LNCAP (cell line): Measurements from ENCODE around the gene CYP4F22.

Experiments
- TF ChIP-seq, protein P1 (sequence below): fragments of 450-650 bp; IDR thresholded peaks from 2 replicates; pipeline ENCODE4 v1.5.1; 2017; ENCODE audit warnings: mild to moderate bottlenecking

Gene CYP4F22

DNA sequence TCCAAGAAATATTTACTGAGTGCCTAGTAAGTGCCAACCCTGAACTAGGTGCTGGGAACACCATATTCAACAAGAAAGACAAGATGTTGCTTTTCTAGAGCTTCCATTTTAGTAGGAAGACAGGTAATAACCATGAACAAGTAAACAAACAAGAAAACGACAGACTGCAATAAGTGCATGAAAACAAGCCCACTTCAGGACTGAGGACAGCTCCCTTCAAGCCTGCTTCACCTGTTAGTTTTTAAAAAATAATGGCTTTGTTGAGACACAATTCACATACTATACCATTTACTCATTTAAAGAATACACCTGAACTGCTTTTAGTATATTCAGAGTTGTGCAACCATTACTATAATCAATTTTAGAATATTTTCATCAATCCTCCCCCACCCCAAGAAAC, 30.4 kb downstream of the CYP4F22 start:
- TF ChIP-seq, protein P1, sequence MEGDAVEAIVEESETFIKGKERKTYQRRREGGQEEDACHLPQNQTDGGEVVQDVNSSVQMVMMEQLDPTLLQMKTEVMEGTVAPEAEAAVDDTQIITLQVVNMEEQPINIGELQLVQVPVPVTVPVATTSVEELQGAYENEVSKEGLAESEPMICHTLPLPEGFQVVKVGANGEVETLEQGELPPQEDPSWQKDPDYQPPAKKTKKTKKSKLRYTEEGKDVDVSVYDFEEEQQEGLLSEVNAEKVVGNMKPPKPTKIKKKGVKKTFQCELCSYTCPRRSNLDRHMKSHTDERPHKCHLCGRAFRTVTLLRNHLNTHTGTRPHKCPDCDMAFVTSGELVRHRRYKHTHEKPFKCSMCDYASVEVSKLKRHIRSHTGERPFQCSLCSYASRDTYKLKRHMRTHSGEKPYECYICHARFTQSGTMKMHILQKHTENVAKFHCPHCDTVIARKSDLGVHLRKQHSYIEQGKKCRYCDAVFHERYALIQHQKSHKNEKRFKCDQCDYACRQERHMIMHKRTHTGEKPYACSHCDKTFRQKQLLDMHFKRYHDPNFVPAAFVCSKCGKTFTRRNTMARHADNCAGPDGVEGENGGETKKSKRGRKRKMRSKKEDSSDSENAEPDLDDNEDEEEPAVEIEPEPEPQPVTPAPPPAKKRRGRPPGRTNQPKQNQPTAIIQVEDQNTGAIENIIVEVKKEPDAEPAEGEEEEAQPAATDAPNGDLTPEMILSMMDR: no peak

DNA sequence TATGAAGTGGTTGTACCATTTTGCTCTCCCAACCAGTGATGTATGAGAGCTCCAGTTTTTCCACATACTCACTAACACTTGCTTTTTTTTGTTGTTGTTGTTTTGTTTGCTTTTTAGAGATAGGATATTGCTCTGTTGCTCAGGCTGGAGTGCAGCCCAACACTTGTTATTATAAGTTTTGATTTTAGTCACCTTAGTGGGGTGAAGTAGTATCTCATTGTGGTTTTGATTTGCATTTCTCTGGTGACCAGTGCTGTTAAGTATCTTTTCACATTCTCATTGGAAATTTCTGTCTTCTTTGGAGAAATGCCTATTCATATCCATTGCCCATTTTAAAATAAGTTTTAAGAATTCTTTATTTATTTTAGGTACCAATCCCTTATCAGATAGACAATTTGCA, 31.3 kb downstream of the CYP4F22 start:
- TF ChIP-seq, protein P1: no peak

DNA sequence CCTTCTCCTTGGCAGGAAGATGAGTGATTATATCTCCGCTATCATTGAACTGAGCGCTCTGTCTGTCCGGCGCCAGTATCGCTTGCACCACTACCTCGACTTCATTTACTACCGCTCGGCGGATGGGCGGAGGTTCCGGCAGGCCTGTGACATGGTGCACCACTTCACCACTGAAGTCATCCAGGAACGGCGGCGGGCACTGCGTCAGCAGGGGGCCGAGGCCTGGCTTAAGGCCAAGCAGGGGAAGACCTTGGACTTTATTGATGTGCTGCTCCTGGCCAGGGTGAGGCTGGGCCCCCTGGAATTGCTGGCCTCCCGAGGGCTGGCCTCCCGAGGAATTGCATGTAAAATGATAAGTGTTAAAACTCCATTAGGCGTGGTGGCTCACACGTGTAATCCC, 32.1 kb downstream of the CYP4F22 start:
- TF ChIP-seq, protein P1: no peak

DNA sequence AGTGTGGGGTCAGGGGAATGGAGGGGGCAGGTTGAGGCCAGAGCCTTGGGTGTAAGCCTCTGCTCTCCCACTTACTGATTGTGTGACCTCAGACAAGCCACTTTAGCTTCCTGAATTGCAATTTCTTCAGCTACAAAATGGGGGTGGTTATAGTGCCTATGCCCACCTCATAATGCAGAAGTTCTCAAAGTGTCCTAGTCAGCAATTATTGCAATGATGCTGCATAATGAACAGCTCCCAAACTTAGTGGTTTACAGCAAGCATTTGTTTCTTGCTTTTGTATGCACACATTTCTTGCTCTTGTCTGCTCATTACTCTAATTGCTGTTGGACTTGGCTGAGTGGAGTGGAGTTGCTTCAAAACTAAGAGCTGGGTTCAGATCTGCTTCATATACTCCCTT, 36.0 kb downstream of the CYP4F22 start:
- TF ChIP-seq, protein P1: no peak

DNA sequence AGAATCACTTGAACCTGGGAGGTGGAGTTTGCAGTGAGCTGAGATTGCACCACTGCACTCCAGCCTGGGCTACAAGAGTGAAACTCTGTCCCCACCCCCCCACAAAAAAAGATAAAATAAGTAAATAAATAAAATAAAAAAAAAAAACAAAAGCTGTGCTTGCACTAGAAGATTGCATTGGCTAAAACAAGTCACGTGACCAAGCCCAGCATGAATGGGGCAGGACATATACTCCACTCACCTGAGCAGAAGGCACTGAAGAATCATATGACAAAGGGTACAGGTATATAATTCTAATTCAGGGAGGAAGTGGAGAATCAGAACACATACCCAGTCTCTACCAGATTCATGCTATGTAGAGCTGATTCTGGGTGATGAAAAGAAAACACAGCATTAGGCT, 36.6 kb downstream of the CYP4F22 start:
- TF ChIP-seq, protein P1: no peak

DNA sequence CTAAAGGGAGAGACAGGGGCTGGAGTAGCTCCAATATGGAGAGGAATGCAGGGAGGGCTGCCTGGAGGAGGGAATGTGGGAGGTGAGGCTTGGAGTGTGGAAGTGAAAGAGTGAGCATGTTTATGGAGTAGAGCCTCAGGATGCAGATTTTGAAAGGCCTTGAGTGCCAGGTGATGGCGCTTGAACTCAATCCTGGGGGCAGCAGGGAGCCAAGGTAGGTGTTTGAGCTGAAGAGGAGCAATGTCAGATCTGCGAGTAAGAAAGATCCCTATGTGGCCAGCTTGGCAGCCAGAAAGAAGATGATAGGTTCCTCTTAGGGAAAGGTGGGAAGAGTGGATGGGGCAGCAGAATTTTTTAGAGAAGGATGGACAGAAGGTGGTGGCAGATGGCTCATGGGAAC, 40.3 kb downstream of the CYP4F22 start:
- TF ChIP-seq, protein P1: no peak

DNA sequence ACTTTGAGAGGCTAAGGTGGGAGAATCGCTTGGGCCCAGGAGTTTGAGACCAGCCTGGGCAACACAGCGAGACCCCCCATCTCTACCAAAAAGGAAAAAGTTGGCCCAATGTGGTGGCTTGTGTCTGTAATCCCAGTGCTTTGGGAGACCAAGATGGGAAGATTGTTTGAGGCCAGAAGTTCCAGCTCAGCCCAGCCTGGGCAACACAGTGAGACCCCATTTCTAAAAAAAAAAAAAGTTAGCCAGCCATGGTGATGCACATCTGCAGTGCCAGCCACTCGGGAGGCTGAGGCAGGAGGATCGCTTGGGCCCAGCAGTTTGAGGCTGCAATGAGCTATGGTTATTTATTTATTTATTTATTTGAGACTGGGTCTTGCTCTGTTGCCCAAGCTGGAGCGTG, 41.3 kb downstream of the CYP4F22 start:
- TF ChIP-seq, protein P1: no peak

DNA sequence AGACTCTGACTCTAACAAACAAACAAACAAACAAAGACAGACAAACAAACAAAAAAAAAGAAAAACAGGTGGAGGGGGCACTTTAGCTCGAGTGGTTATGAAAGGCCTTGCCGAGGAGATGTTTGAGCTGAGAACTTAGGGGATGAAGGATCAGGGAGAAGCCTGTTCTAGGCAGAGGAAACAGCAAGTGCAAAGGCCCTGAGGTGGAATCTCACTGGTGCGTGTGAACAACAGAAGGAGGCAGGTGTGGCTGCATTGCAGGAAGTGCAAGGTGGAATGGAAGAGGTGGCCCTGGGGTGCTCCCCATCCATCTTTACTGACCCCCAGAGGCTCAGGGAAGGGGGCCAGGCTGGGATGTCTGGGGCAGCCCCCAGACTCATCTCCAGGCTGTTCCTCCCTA, 41.9 kb downstream of the CYP4F22 start:
- TF ChIP-seq, protein P1: no peak
